Measurements from ENCODE around the gene ATP6V1G1.

DNA sequence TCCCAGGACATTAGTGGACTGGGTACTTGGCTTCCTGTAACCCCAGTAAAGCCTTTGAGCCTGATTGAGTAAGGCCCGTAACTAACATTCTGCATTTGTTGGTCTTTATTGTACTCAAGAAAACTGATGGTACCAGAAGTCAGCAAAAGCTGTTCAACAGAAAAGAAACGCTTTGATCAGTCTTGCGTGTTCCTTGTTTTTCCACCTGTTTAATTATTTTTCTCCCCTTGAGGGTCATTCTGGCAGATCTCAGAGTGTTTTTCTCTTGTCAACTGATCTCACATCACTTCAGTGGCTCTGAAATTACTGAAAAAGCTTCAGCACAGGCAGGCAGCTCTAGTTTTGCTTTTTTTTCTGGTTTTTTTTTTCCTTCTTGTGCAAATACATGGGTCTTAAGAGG, 17.4 kb downstream of the ATP6V1G1 start:
- no peak for TF ChIP-seq GATA2 (IDR thresholded peaks at IDR 0.05; ENCODE audit: low read depth, low read length)
- TF ChIP-seq GATA3 (IDR thresholded peaks at IDR 0.05; ENCODE audit: low read depth, low read length) = no peak

All from SH-SY5Y (cell line).